ENCODE measurements around the gene REG4. TPM values are rescaled to one million over a fixed set of nuclear protein-coding genes. Genes with fewer than 3 reads are reported as not detected.

REG4 gene
- total RNA-seq, 1 donor from 2014 or later: not detected

GRCh38 chr1:119805746-119806145 is 5.5 kb downstream of the REG4 start:
- no peak overlapping the region for H3K4me3 ChIP-seq (ENCODE audit: low read depth, low read length)
- H3K27me3 ChIP-seq (ENCODE audit: control insufficient read depth, insufficient read depth, low read length): peaks cover 5% of the 10 kb centered on the region
- no peaks in the 10 kb centered on the region for H3K36me3 ChIP-seq (ENCODE audit: control insufficient read depth, insufficient read depth, low read length)
- DNase-seq (ENCODE audit: low read depth) (no peak), FAIRE-seq (no peak)
- TF ChIP-seq CTCF (IDR thresholded peaks at IDR 0.05; ENCODE audit: insufficient read depth, low read length, severe bottlenecking): no peak

- FAIRE-seq (peak; percentile 28), DNase-seq (ENCODE audit: low read depth) (no peak)
- TF ChIP-seq CTCF (IDR thresholded peaks at IDR 0.05; ENCODE audit: insufficient read depth, low read length, severe bottlenecking): no peak
- Histone ChIP-seq H3K4me3 (ENCODE audit: low read depth, low read length) (no peak overlapping the region), H3K27me3 (ENCODE audit: control insufficient read depth, insufficient read depth, low read length) (peaks cover 5% of the 10 kb centered on the region), H3K36me3 (ENCODE audit: control insufficient read depth, insufficient read depth, low read length) (no peaks in the 10 kb centered on the region)
Observed at GRCh38 chr1:119805247-119805646, 6.0 kb downstream of the REG4 start.

GRCh38 chr1:119799599-119800177 is 11.6 kb downstream of the REG4 start:
- H3K27me3 ChIP-seq (ENCODE audit: control insufficient read depth, insufficient read depth, low read length): no peaks in the 10 kb centered on the region
- H3K36me3 ChIP-seq (ENCODE audit: control insufficient read depth, insufficient read depth, low read length): no peaks in the 10 kb centered on the region
- FAIRE-seq (no peak), DNase-seq (ENCODE audit: low read depth) (no peak)
- no peak for TF ChIP-seq CTCF (IDR thresholded peaks at IDR 0.05; ENCODE audit: insufficient read depth, low read length, severe bottlenecking)
- no peak overlapping the region for H3K4me3 ChIP-seq (ENCODE audit: low read depth, low read length)

DNA sequence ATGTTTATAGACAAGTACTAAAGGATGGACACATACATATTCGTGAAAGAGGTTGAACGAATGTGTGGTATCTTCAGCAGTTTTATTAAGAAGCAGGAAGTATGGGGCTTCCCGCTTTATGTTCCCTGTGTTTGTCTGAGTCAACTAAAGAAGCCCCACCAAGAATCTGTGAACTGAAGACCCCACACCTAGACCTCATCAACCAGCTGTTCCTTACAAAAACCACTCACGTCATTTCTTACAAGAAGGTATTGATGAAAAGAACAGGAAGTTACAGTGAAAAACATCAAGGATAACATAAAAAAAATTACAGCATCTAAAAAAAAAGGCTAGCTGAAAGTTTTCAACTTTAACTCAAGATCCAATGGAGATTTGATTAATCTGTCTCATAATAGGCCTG is 12.3 kb downstream of the REG4 start:
- DNase-seq (ENCODE audit: low read depth) (no peak), FAIRE-seq (no peak)
- no peaks in the 10 kb centered on the region for H3K27me3 ChIP-seq (ENCODE audit: control insufficient read depth, insufficient read depth, low read length)
- no peak overlapping the region for H3K4me3 ChIP-seq (ENCODE audit: low read depth, low read length)
- TF ChIP-seq CTCF (IDR thresholded peaks at IDR 0.05; ENCODE audit: insufficient read depth, low read length, severe bottlenecking): no peak
- H3K36me3 ChIP-seq (ENCODE audit: control insufficient read depth, insufficient read depth, low read length): no peaks in the 10 kb centered on the region

GRCh38 chr1:119797606-119798005 is 13.7 kb downstream of the REG4 start:
- FAIRE-seq: no peak
- H3K36me3 ChIP-seq (ENCODE audit: control insufficient read depth, insufficient read depth, low read length): no peaks in the 10 kb centered on the region
- H3K27me3 ChIP-seq (ENCODE audit: control insufficient read depth, insufficient read depth, low read length): no peaks in the 10 kb centered on the region
- H3K4me3 ChIP-seq (ENCODE audit: low read depth, low read length): no peak overlapping the region
- no peak for DNase-seq (ENCODE audit: low read depth)
- TF ChIP-seq CTCF (IDR thresholded peaks at IDR 0.05; ENCODE audit: insufficient read depth, low read length, severe bottlenecking): no peak

DNA sequence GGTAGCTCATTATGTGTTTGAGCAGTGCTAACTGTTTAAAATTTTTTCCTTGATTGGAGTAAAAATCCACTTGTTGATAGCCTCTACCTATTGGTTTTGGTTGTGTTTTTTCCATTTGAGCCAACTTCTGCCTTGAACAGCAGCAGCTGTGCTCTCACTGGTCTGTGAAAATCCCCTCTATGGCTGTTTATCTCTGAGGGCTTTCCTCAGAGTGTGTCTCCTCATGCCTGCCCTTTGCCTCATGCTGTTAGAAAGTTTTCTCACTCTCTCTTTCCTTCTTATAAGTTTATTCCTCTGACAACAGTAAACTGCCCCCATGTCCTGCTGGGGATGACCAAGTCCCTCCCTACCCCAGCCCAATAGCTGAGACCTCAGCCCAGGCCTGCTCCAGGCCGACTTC is 14.1 kb downstream of the REG4 start:
- TF ChIP-seq CTCF (IDR thresholded peaks at IDR 0.05; ENCODE audit: insufficient read depth, low read length, severe bottlenecking): no peak
- H3K4me3 ChIP-seq (ENCODE audit: low read depth, low read length): no peak overlapping the region
- no peaks in the 10 kb centered on the region for H3K27me3 ChIP-seq (ENCODE audit: control insufficient read depth, insufficient read depth, low read length)
- FAIRE-seq: no peak
- DNase-seq (ENCODE audit: low read depth): no peak
- H3K36me3 ChIP-seq (ENCODE audit: control insufficient read depth, insufficient read depth, low read length): no peaks in the 10 kb centered on the region

Data from bronchial epithelial cell (primary cell).